ENCODE measurements around the gene PKMYT1. TPM values are rescaled to one million over a fixed set of nuclear protein-coding genes. Genes with fewer than 3 reads are reported as not detected.

Gene PKMYT1
- polyA plus RNA-seq, 2 of the 4 experiments (the other 2 are of a cell fraction): 10.5 to 50.5 TPM

DNA sequence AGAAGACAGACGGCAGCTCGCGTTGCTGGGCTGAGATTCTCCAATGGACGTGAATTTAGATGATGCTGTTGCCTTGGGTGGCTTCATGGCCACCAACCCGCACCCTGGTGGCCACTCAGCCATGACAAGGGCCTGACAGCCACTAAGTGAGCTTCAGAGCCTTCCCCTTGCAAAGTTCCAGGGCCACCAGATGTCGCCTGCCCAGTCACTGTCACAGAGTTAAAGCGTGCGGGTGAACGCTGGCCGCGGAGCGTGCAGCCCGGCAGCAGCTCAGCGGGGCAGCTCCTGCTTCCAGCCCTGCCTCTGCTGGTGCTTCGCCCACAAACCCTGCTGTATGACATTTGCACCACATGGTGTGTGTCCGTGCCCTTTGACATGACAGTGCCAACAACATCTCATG is 29.5 kb downstream of the PKMYT1 start:
- H3K4me1 ChIP-seq: 0 out of 3 replicates have a peak, but pooled peaks cover under 1% of the 10 kb centered on the region
- FAIRE-seq (no peak), DNase-seq (ENCODE audit: low read depth in 1 of 2, low spot score in 1 of 2) (no peak), ATAC-seq (no peak)
- ChIA-PET POLR2A (no interaction called here), CTCF (interaction anchor here (1.2 to 19.4 kb wide), 4 partner anchors 11 to 82 kb away, joined by 3 to 190 read pairs (median 60); partner anchors contain the start of gene KREMEN2)
- 89% methylated on average over 10 of the region's 16 CpGs for WGBS (ENCODE audit: missing lambda C conversion rate)
- TF ChIP-seq GATA3 (IDR thresholded peaks at IDR 0.05; ENCODE audit: borderline replicate concordance) (no peak), EHF (CRISPR knock-in tag; IDR thresholded peaks at IDR 0.05) (no peak), ZSCAN20 (CRISPR knock-in tag; IDR thresholded peaks at IDR 0.05) (no peak), BHLHE40 (IDR thresholded peaks at IDR 0.05; ENCODE audit: low read depth, low read length) (no peak), NFE2L2 (conservative IDR thresholded peaks at IDR 0.05; ENCODE audit: low read length) (no peak), CEBPB (IDR thresholded peaks at IDR 0.05) (no peak), HEYL (CRISPR knock-in tag; IDR thresholded peaks at IDR 0.05) (no peak), KDM5A (IDR thresholded peaks at IDR 0.05) (no peak), HOXB13 (CRISPR knock-in tag; IDR thresholded peaks at IDR 0.05; ENCODE audit: low read depth) (no peak)
- TF ChIP-seq, protein P1, sequence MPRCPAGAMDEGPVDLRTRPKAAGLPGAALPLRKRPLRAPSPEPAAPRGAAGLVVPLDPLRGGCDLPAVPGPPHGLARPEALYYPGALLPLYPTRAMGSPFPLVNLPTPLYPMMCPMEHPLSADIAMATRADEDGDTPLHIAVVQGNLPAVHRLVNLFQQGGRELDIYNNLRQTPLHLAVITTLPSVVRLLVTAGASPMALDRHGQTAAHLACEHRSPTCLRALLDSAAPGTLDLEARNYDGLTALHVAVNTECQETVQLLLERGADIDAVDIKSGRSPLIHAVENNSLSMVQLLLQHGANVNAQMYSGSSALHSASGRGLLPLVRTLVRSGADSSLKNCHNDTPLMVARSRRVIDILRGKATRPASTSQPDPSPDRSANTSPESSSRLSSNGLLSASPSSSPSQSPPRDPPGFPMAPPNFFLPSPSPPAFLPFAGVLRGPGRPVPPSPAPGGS (IDR thresholded peaks at IDR 0.05): no peak
- TF ChIP-seq, protein P2, sequence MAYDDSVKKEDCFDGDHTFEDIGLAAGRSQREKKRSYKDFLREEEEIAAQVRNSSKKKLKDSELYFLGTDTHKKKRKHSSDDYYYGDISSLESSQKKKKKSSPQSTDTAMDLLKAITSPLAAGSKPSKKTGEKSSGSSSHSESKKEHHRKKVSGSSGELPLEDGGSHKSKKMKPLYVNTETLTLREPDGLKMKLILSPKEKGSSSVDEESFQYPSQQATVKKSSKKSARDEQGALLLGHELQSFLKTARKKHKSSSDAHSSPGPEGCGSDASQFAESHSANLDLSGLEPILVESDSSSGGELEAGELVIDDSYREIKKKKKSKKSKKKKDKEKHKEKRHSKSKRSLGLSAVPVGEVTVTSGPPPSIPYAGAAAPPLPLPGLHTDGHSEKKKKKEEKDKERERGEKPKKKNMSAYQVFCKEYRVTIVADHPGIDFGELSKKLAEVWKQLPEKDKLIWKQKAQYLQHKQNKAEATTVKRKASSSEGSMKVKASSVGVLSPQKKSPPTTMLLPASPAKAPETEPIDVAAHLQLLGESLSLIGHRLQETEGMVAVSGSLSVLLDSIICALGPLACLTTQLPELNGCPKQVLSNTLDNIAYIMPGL (CRISPR knock-in tag; IDR thresholded peaks at IDR 0.05; ENCODE audit: borderline replicate concordance): no peak
- TF ChIP-seq, protein P3, sequence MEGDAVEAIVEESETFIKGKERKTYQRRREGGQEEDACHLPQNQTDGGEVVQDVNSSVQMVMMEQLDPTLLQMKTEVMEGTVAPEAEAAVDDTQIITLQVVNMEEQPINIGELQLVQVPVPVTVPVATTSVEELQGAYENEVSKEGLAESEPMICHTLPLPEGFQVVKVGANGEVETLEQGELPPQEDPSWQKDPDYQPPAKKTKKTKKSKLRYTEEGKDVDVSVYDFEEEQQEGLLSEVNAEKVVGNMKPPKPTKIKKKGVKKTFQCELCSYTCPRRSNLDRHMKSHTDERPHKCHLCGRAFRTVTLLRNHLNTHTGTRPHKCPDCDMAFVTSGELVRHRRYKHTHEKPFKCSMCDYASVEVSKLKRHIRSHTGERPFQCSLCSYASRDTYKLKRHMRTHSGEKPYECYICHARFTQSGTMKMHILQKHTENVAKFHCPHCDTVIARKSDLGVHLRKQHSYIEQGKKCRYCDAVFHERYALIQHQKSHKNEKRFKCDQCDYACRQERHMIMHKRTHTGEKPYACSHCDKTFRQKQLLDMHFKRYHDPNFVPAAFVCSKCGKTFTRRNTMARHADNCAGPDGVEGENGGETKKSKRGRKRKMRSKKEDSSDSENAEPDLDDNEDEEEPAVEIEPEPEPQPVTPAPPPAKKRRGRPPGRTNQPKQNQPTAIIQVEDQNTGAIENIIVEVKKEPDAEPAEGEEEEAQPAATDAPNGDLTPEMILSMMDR (IDR thresholded peaks at IDR 0.05): no peak
- TF ChIP-seq, protein P4, sequence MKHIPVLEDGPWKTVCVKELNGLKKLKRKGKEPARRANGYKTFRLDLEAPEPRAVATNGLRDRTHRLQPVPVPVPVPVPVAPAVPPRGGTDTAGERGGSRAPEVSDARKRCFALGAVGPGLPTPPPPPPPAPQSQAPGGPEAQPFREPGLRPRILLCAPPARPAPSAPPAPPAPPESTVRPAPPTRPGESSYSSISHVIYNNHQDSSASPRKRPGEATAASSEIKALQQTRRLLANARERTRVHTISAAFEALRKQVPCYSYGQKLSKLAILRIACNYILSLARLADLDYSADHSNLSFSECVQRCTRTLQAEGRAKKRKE (CRISPR knock-in tag; IDR thresholded peaks at IDR 0.05; ENCODE audit: low read depth): no peak
- H3K4me2 ChIP-seq: no peak overlapping the region
- H3K9me3 ChIP-seq: no peaks in the 10 kb centered on the region
- no peak overlapping the region for H3K27ac ChIP-seq
- H3K4me3 ChIP-seq: no peak overlapping the region

DNA sequence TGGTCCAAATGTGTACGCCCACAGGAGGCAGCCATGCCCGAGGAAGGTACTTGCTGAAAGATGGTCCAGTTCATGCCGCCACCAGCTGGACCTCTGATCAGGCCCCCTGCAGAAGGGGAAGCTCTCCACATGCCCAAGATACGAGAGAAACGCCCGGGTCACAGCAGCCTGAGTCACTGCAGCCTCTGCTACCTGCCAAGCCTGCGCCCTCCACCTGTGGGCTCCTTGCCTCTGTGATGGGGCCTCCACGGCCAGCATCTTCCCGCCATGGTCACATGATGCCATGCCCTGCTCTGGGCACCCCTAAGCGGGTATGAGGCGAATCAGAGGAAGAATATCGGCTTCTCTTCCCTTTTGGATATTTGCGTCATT is 29.9 kb downstream of the PKMYT1 start:
- H3K9me3 ChIP-seq: no peaks in the 10 kb centered on the region
- ChIA-PET POLR2A (no interaction called here), CTCF (interaction anchor here (1.2 to 19.4 kb wide), 4 partner anchors 12 to 82 kb away, joined by 3 to 190 read pairs (median 60); partner anchors contain the start of gene KREMEN2)
- H3K27ac ChIP-seq: no peak overlapping the region
- no peaks in the 10 kb centered on the region for H3K4me1 ChIP-seq
- FAIRE-seq (no peak), DNase-seq (ENCODE audit: low read depth in 1 of 2, low spot score in 1 of 2) (no peak), ATAC-seq (0 out of 6 replicates have a peak, but pooled peaks of 1 of the 2 experiments have one; percentile 15)
- H3K4me3 ChIP-seq: no peak overlapping the region
- no peak overlapping the region for H3K4me2 ChIP-seq
- TF ChIP-seq, protein P4 (CRISPR knock-in tag; IDR thresholded peaks at IDR 0.05; ENCODE audit: low read depth): no peak
- 90% methylated on average over 11 of the region's 13 CpGs for WGBS (ENCODE audit: missing lambda C conversion rate)

DNA sequence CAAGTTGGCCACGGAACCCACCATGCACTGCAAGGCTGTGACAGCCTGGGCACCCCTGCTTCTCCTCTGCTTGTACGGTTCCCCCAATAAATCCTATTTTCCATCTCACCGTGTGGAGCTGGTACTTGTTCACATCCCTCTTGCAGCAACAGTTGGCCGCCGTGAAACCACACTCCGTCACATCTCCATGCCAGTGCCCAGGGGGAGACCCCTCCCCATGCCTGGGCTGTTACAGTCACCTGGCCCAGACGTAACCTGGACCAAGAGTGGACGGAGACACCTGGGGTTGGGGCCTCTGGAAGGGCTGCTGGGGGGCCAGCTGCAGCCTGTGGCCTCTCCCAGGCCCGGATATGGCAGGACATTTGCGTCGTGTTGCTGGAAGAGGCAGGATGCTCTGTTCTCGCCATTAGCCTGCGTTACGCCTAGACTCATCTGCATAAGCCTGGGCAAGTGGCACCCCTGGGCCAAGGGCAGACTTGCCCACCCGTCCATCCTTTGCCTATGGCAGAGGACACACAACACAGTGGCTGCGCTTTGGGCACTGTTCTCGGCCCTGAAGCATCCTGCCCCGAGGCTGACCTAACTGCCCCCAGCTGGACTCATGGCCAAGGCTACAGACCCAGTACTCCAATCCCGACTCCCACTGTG is 30.4 kb downstream of the PKMYT1 start:
- no peak overlapping the region for H3K4me3 ChIP-seq
- no peak overlapping the region for H3K4me2 ChIP-seq
- ATAC-seq (peak; percentile 9 to 22; a peak in 1 of 6 replicates), DNase-seq (ENCODE audit: low read depth in 1 of 2, low spot score in 1 of 2) (no peak), FAIRE-seq (no peak)
- no peak overlapping the region for H3K27ac ChIP-seq
- no peaks in the 10 kb centered on the region for H3K9me3 ChIP-seq
- ChIA-PET CTCF (interaction anchor here (0.6 to 19.4 kb wide), 5 partner anchors 12 to 473 kb away, joined by 3 to 190 read pairs (median 23); partner anchors contain the start of gene KREMEN2), POLR2A (no interaction called here)
- WGBS (ENCODE audit: missing lambda C conversion rate): 93% methylated on average over 14 of the region's 19 CpGs
- TF ChIP-seq JUNB (IDR thresholded peaks at IDR 0.05): no peak
- TF ChIP-seq, protein P2 (CRISPR knock-in tag; IDR thresholded peaks at IDR 0.05; ENCODE audit: borderline replicate concordance): no peak
- TF ChIP-seq ZSCAN20 (CRISPR knock-in tag; IDR thresholded peaks at IDR 0.05): no peak
- no peak for TF ChIP-seq RFX5 (IDR thresholded peaks at IDR 0.05)
- no peaks in the 10 kb centered on the region for H3K4me1 ChIP-seq

Data from A549 (cell line).